Measurements from ENCODE around the gene OTOA.
"Not testable (repeated sequence)": the region's sequence is repeated elsewhere in the genome, so short reads cannot be mapped to it uniquely, and the experiment has no call there.

The OTOA gene

DNA sequence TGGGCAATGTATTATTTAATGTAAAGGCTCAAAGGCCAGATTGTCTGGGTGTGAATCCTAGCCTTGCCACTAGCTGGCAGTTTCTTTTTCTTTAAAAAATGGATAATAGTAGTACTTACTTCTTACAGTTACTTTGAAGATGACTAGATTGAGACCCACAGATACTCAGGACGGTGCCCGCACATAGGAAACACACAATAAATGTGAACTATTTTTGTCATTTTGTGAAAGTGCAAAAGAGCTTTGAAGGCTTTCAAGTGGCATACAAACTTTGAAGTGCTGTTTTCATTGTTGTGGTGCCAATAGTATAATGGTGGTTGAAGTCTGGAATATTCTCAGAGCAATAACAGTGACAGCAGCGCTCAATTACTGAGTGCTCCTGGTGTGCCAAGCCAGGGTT lies 63.6 kb downstream of the OTOA start:
- no peak for DNase-seq

- not testable (repeated sequence) for DNase-seq
Observed at GRCh38 chr16:21731233-21731632, 67.5 kb downstream of the OTOA start.

- DNase-seq: not testable (repeated sequence)
Observed at GRCh38 chr16:21740637-21741036, 76.9 kb downstream of the OTOA start.

- DNase-seq: not testable (repeated sequence)
Observed at GRCh38 chr16:21756192-21757079, 92.7 kb downstream of the OTOA start.

DNA sequence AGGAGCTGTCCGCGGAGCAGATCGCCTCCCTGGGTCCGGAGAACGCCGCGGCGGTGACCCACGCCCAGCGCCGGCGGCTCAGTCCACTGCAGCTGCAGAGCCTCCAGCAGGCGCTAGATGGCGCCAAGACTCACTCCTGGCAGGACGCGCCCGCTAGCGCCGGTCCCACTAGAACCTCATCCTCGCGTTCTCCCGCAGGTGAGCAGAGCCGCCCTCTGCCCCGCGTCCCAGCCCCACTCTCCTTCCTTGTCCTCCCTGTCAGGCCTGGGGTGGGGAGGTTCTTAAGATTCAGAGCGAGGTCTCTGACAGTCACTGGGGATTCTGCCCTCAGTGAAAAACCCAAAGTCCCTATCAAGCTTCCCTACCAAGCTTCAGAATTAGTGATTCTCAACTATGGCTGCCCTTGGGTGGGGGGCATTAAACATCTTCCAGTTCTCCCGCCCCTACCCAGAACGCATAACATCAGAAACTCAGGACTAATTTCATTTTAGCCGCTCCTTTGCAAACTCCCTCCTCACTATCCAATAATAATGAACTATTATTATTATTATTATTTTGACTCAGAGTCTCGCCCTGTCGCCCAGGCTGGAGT lies 93.4 kb downstream of the OTOA start:
- DNase-seq: not testable (repeated sequence)

DNA sequence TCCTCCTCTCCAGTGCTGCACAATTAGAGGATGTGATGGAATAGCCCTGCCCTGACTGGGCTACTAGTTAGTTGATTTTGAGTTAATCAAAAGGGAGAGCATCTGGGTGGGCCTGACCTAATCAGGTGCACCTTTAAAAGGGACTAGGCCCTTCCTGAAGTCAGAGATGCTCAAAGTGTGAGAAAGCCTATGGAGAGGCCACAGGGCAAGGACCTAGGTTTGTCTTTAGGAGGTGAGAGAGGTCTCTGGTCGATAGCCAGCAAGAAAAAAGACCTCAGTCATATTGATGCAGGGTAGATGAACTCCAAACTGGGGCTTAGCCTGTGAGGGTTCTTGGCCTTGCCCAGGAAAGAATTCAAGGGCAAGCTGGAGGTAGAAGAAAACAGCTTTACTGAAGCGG lies 104.5 kb downstream of the OTOA start:
- DNase-seq: not testable (repeated sequence)

- DNase-seq: not testable (repeated sequence)
Observed at GRCh38 chr16:21768810-21769209, 105.0 kb downstream of the OTOA start.

DNA sequence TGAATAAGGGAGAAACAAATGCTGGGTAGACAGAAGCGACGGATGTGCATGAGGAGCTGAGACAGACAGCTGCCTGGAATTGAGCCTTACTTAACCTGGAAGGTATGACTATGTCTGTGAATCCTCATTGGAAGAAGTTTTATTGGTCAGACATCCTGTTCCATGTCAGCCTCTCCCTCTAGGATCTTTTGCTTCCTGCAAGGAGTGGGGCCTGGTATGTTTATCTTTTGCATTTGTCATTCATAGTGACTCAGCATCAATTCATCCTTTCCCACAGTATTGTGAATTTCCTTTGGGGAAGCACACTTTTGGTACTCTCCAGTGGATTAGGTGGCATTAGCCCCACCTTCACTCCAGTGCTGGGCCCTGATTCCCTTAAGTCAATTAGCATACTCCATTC lies 105.5 kb downstream of the OTOA start:
- not testable (repeated sequence) for DNase-seq

DNA sequence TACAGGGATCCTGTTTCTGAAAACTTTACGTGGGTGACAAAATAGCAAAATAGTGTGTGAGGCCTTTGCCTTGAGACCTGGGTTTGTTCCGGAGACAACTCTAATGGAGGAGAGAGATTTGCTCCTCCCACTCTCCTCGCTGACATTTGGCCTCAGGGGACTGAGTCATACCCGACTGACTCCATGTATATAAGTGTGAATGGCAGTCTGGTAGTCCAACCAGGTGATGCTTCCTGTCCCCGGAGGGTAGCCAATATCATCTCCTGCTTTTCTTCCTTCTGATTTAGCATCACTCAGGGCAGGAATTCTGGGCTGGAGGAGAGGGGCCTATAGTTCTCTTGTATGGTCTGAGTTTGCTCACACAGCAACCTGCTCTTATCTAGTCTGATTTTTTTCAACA lies 106.8 kb downstream of the OTOA start:
- not testable (repeated sequence) for DNase-seq

DNA sequence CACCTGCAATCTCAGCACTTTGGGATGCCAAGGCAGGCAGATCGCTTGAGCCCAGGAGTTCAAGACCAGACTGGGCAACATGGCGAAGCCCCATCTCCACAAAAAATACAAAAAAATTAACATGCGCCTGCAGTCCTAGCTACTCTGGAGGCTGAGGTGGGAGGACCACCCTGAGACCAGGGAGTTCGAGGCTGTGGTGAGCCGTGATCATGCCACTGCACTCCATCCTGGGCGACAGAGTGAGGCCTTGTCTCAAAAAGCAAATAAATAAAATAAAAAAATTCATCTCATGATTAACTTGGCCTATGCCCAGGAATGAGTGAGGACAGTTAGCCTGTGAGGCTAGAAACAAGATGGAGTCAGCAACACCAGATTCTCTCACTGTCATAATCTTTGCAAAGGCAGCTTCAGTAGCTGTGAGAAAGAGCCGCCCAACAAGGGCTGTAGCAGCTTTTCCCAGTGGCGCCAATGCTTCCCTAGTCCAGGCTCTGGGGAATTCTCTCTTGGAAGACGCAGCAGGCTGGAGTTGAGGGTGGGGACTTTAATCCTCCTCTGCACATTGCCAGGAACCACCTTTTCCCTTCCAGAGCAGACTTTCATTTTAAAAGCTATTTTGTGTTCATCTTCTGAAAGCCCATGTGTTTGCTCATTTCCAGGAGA lies 108.9 kb downstream of the OTOA start:
- DNase-seq: not testable (repeated sequence)

- DNase-seq: not testable (repeated sequence)
Observed at GRCh38 chr16:21773207-21773553, 109.4 kb downstream of the OTOA start.

GRCh38 chr16:21780525-21780924 lies 116.8 kb downstream of the OTOA start:
- DNase-seq: not testable (repeated sequence)

DNA sequence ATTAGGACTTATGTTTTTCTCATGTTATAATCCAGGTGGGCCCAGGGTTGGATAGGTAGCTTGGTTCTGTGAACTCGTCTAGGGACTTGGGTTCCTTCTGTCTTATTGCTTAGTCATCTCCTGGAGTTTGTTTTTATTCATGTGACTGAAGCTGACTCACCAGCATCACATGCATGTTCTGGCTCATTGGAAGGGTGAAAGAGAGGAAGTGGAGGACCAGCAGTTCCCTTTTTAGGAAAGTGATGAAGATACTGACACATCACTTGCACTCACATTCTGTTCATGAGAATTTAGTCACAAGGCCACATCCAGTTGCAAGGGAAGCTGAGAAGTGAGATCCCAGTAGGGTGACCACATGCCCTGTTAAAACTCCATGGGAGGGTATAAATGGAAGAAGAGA lies 126.7 kb downstream of the OTOA start:
- not testable (repeated sequence) for DNase-seq

DNA sequence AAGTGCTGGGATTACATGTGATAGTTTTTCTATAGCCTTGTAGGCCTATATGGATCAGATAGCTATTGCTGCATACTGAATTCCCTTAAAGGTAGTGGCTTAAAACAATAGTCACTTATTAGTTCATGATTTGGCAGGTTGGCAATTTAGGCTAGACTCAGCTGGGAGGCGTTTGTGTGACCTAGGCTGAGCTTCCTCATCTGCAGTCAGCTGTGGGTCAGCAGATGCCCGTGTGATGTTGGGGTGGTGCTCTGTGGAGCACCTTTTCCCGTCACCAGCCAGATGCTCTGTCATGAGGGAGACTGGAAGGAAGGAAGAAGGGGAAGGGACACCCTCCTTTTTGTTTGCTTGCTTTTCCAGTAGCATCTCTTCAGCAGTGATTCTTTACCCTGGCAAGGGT lies 129.5 kb downstream of the OTOA start:
- not testable (repeated sequence) for DNase-seq

GRCh38 chr16:21798601-21799000 lies 134.8 kb downstream of the OTOA start:
- not testable (repeated sequence) for DNase-seq

- DNase-seq: not testable (repeated sequence)
Observed at GRCh38 chr16:21801538-21802374, 138.0 kb downstream of the OTOA start.

DNA sequence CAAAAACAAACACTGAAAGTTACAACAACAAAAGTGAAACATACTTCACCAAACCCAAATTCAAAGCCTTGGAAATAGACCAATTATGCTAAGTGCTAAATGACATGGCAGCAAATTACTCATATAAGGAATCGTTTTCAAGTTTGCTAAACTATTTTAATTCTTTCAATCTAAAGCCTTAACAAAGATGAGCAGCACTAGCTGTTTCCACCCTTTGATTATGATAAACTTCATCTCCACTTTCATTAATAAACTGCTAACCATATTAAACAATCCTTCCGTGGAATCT lies 138.6 kb downstream of the OTOA start:
- DNase-seq: not testable (repeated sequence)

Measured in DMS 273 treated with DMSO at 0.1 percent for 48 hours (cell line).